T-cell (primary cell): Measurements from ENCODE around the gene PRR5. TPM values are rescaled to one million over a fixed set of nuclear protein-coding genes. Genes with fewer than 3 reads are reported as not detected.
A peak's percentile ranks its signal among the peaks of the same experiment; 100 is the strongest.

Experiments
- ATAC-seq, 4 experiments: fragments of 200-7000 bp in 3 of 4; fragments of 150-1000 bp in 1 of 4; cut with Tn5 transposase; replicated peaks in 1 of 4; 1 replicate in 3 of 4; 2 replicates in 1 of 4; pipeline ENCODE4 v1.10.0; 2021; ENCODE audit warnings: moderate library complexity in 3 of 4, mild to moderate bottlenecking in 2 of 4, moderate number of reproducible peaks in 1 of 4
- CTCF ChIA-PET, 2 donors: fragments of 300-600 bp; sonication (Branson Sonifier 250); formaldehyde crosslinking; loops; one replicate each; lab custom pipeline; 2022; ENCODE audit warnings: antibody characterized with exemption in 2 of 2; lab: Charles Lee
- POLR2A ChIA-PET, 2 donors: fragments of 300-600 bp; sonication (Branson Sonifier 250); formaldehyde crosslinking; loops; one replicate each; lab custom pipeline; 2022; ENCODE audit warnings: antibody characterized with exemption in 2 of 2; lab: Charles Lee
- DNase-seq, 35 experiments: peaks; one replicate each; pipeline versions ENCODE4 v3.0.0 to v3.0.0-alpha.2; 2013 to 2023
- H3K27ac ChIP-seq: one replicate; pipeline ENCODE4 v1.5.1; 2013; ENCODE audit warnings: low read length
- H3K27me3 ChIP-seq, 2 experiments: replicated peaks in 1 of 2; 1 replicate in 1 of 2; 2 replicates in 1 of 2; pipeline versions ENCODE4 v1.6.1 to v1.7.0; 2013; ENCODE audit warnings: low read length in 1 of 2, mixed read lengths in 1 of 2; ENCODE audit not compliant: control insufficient read depth in 2 of 2, insufficient read depth in 2 of 2; ENCODE audit errors: extremely low read depth in 1 of 2
- H3K36me3 ChIP-seq, 2 donors: 1 replicate in 1 of 2; 2 replicates in 1 of 2; pipeline versions ENCODE4 v1.6.1 to v1.7.0; 2013; ENCODE audit warnings: low read length in 1 of 2; ENCODE audit not compliant: control insufficient read depth in 2 of 2, insufficient read depth in 1 of 2; ENCODE audit errors: extremely low read depth in 1 of 2
- H3K4me1 ChIP-seq, 2 experiments: 1 replicate in 1 of 2; 2 replicates in 1 of 2; pipeline versions ENCODE4 v1.6.1 to v1.7.0; 2013; ENCODE audit warnings: low read length in 2 of 2, mixed read lengths in 1 of 2; ENCODE audit not compliant: insufficient read depth in 2 of 2, control insufficient read depth in 1 of 2; ENCODE audit errors: extremely low read depth in 1 of 2
- H3K4me3 ChIP-seq, 2 donors: 1 replicate in 1 of 2; 2 replicates in 1 of 2; pipeline versions ENCODE4 v1.5.1 to v1.7.0; 2013; ENCODE audit warnings: mild to moderate bottlenecking in 2 of 2, low read length in 1 of 2, moderate library complexity in 1 of 2; ENCODE audit not compliant: control insufficient read depth in 1 of 2; ENCODE audit errors: extremely low read depth in 1 of 2
- H3K9me3 ChIP-seq: 2 replicates; pipeline ENCODE4 v1.7.0; 2013
- H3K27ac Mint-ChIP-seq, 2 donors: one replicate each; pipeline ENCODE4 v1.8.0; 2020 to 2021; ENCODE audit warnings: mild to moderate bottlenecking in 2 of 2, mixed read lengths in 2 of 2
- H3K27me3 Mint-ChIP-seq, 2 donors: one replicate each; pipeline ENCODE4 v1.8.0; 2021 to 2022; ENCODE audit warnings: mixed read lengths in 2 of 2
- H3K36me3 Mint-ChIP-seq: one replicate; pipeline ENCODE4 v1.8.0; 2021; ENCODE audit warnings: mixed read lengths
- H3K4me1 Mint-ChIP-seq, 3 donors: one replicate each; pipeline ENCODE4 v1.8.0; 2020 to 2022; ENCODE audit warnings: mixed read lengths in 3 of 3, mild to moderate bottlenecking in 1 of 3
- H3K4me3 Mint-ChIP-seq, 3 donors: one replicate each; pipeline ENCODE4 v1.8.0; 2020 to 2022; ENCODE audit warnings: mild to moderate bottlenecking in 3 of 3, mixed read lengths in 3 of 3, moderate library complexity in 3 of 3
- H3K9me3 Mint-ChIP-seq, 3 donors: one replicate each; pipeline ENCODE4 v1.8.0; 2020 to 2022; ENCODE audit warnings: mixed read lengths in 3 of 3
- WGBS: methylation state at CpG from one replicate; pipeline ENCODE4 v1.1.5; 2013; ENCODE audit warnings: missing lambda C conversion rate; ENCODE audit not compliant: insufficient coverage; 5-methylcytosine and 5-hydroxymethylcytosine counted together
- total RNA-seq, 35 experiments: library from RNA in 6 of 35; stranded (reverse) in 6 of 35; fragments of 120-200 nt in 1 of 35; gene quantifications; one replicate each; pipeline versions ENCODE4 v1.2.1 to v1.2.4 and lab custom pipeline; 2013 to 2026

PRR5 gene
- total RNA-seq, 5 donors from 2014 or later (not counting 1 experiment from before 2014, with no cell fraction given), result 37.0 to 64.0 (median 58.7) TPM

DNA sequence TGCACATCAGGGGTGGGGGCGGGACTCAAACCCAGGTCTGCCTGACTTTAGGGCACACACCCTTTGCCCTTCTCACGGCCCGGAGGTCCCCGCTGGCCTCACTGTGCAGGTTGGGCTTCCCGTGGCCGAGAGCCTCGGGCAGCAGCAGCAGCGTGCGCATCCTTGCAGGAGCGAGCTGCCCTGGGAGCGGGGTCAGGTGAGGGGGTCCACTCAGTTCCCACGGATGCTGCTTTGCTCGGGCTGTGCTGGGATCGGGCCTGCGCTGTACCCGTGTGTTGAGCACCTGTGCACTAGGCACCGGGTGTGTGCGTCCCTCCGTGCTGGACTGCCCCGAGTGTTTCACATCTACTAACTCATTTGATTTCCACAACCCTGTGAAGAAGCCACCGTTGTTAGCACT, 25.1 kb downstream of the PRR5 start:
- CTCF ChIA-PET, result no interaction called here

DNA sequence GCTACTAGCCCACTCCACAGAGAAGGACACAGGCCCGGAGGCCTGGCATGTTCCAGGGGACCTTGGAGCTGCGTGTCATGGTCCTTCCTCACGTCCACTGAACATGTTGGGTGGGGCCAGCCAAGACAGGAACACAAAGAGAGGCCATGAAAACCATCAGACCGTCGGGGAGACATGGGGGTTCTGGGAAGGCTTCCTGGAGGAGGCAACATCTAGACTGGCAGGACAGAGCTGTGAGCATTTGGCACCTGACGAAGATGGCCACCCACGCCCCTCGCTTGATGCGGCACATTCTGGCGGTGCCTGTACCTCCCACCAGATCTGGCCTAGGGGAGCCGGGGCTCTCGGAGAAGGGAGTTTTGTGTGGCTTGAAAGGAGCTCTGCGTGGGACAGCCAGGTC, 25.7 kb downstream of the PRR5 start:
- Mint-ChIP-seq H3K4me1 (peaks cover 0 to 5% (median 4%) of the 10 kb centered on the region in 3 donors), H3K36me3 (peaks cover 16% of the 10 kb centered on the region), H3K27ac (no peak overlapping the region), H3K9me3 (no peaks in the 10 kb centered on the region), H3K27me3 (no peaks in the 10 kb centered on the region), H3K4me3 (no peak overlapping the region)
- no peaks in the 10 kb centered on the region for H3K9me3 ChIP-seq
- DNase-seq (no peak), ATAC-seq (no peak)
- CTCF ChIA-PET, result no interaction called here
- H3K36me3 ChIP-seq, result peaks cover 0 to 58% of the 10 kb centered on the region in 2 donors
- no peak overlapping the region for H3K27ac ChIP-seq
- POLR2A ChIA-PET, result no interaction called here
- no peak overlapping the region for H3K4me3 ChIP-seq
- no peaks in the 10 kb centered on the region for H3K27me3 ChIP-seq
- 87% methylated on average over 7 of the region's 13 CpGs for WGBS
- peaks cover 0 to 28% of the 10 kb centered on the region in 2 experiments for H3K4me1 ChIP-seq

More for the DNA sequence above, 25.1 kb downstream of the PRR5 start:
- H3K9me3 Mint-ChIP-seq, result no peaks in the 10 kb centered on the region
- POLR2A ChIA-PET, result no interaction called here
- Histone ChIP-seq H3K36me3 (peaks cover 0 to 59% of the 10 kb centered on the region in 2 donors), H3K9me3 (no peaks in the 10 kb centered on the region), H3K27ac (no peak overlapping the region), H3K27me3 (no peaks in the 10 kb centered on the region), H3K4me1 (peaks cover 0 to 28% of the 10 kb centered on the region in 2 experiments), H3K4me3 (no peak overlapping the region)
- peaks cover 14% of the 10 kb centered on the region for H3K36me3 Mint-ChIP-seq
- peaks cover 0 to 5% (median 4%) of the 10 kb centered on the region in 3 donors for H3K4me1 Mint-ChIP-seq
- 95% methylated on average over 18 of the region's 21 CpGs for WGBS
- no peak overlapping the region for H3K4me3 Mint-ChIP-seq
- no peak for DNase-seq
- H3K27me3 Mint-ChIP-seq, result no peaks in the 10 kb centered on the region
- ATAC-seq, result no peak
- no peak overlapping the region for H3K27ac Mint-ChIP-seq

GRCh38 chr22:44728761-44729324, 26.8 kb downstream of the PRR5 start:
- Mint-ChIP-seq H3K27ac (no peak overlapping the region), H3K4me3 (peak overlapping the region in 1 of 3 donors; percentile 52), H3K4me1 (peaks cover 0 to 5% (median 4%) of the 10 kb centered on the region in 3 donors), H3K27me3 (no peaks in the 10 kb centered on the region), H3K36me3 (peaks cover 16% of the 10 kb centered on the region), H3K9me3 (no peaks in the 10 kb centered on the region)
- POLR2A ChIA-PET, result no interaction called here
- CTCF ChIA-PET, result interaction anchor here in 1 of 2 donors (1.3 kb wide), 1 partner anchor 44 kb away, joined by 4 read pairs; no protein-coding TSS in a partner anchor
- no peaks in the 10 kb centered on the region for H3K9me3 ChIP-seq
- ATAC-seq (no peak), DNase-seq (no peak)
- H3K4me1 ChIP-seq, result peaks cover 0 to 28% of the 10 kb centered on the region in 2 experiments
- no peak overlapping the region for H3K27ac ChIP-seq
- no peak overlapping the region for H3K4me3 ChIP-seq
- H3K36me3 ChIP-seq, result peaks cover 0 to 55% of the 10 kb centered on the region in 2 donors
- no peaks in the 10 kb centered on the region for H3K27me3 ChIP-seq
- 89% methylated on average over 16 of the region's 21 CpGs for WGBS

DNA sequence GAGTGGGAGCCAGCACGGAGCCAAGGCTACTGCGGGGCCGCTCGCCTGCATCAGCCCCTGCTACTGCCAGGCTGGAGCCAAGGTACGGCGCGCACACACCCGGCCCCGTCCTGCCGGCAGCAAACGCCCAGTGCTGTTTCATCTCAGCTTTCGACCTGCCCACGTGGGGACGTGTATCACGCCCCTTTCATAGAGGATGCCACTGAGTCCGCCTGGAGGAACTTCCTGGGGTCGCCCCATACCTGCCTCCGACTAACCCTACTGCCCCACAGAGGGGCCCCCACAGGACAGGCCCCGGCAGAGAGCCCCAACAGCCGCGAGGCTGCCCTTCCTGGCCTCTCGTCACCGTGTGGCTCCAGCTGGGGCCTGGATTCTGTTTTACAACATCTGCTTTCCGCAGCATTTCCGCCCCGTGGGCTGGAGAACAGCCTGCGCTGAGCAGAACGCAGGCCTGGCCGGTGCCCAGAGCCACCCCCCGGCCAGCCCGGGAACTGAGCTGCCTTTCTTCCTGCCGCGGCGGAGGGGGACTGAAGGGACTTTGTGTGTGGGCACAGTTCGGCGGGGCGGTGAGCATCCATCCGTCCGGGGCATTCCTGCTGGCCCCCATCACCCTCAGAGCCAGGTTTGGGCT, 27.5 kb downstream of the PRR5 start:
- ChIA-PET CTCF (interaction anchor here (0.5 to 1.3 kb wide), 2 partner anchors 34 to 44 kb away, joined by 4 read pairs; no protein-coding TSS in a partner anchor), POLR2A (no interaction called here)
- H3K4me3 ChIP-seq, result no peak overlapping the region
- H3K4me1 ChIP-seq, result peaks cover 0 to 28% of the 10 kb centered on the region in 2 experiments
- H3K27me3 ChIP-seq, result no peaks in the 10 kb centered on the region
- H3K9me3 Mint-ChIP-seq, result no peaks in the 10 kb centered on the region
- H3K36me3 ChIP-seq, result peaks cover 0 to 53% of the 10 kb centered on the region in 2 donors
- WGBS, result 60% methylated on average over 28 of the region's 39 CpGs
- H3K4me3 Mint-ChIP-seq, result peak overlapping the region in 1 of 3 donors; percentile 52
- no peak overlapping the region for H3K27ac ChIP-seq
- H3K36me3 Mint-ChIP-seq, result peaks cover 14% of the 10 kb centered on the region
- H3K27me3 Mint-ChIP-seq, result no peaks in the 10 kb centered on the region
- ATAC-seq, result peak; percentile 53 to 70 (median 54)
- H3K27ac Mint-ChIP-seq, result peak overlapping the region in 1 of 2 donors; percentile 16
- no peaks in the 10 kb centered on the region for H3K9me3 ChIP-seq
- peak in 5 of 35 experiments; percentile 7 to 31 (median 15) for DNase-seq
- H3K4me1 Mint-ChIP-seq, result peaks cover 0 to 5% (median 4%) of the 10 kb centered on the region in 3 donors

- Histone ChIP-seq H3K4me3 (no peak overlapping the region), H3K27me3 (no peaks in the 10 kb centered on the region), H3K27ac (no peak overlapping the region), H3K4me1 (peaks cover 0 to 28% of the 10 kb centered on the region in 2 experiments), H3K36me3 (peaks cover 0 to 49% of the 10 kb centered on the region in 2 donors), H3K9me3 (no peaks in the 10 kb centered on the region)
- no peak overlapping the region for H3K27ac Mint-ChIP-seq
- POLR2A ChIA-PET, result no interaction called here
- ATAC-seq (no peak), DNase-seq (no peak)
- peaks cover 0 to 5% (median 4%) of the 10 kb centered on the region in 3 donors for H3K4me1 Mint-ChIP-seq
- H3K9me3 Mint-ChIP-seq, result no peaks in the 10 kb centered on the region
- H3K27me3 Mint-ChIP-seq, result no peaks in the 10 kb centered on the region
- WGBS, result 88% methylated on average over 14 of the region's 14 CpGs
- no peak overlapping the region for H3K4me3 Mint-ChIP-seq
- H3K36me3 Mint-ChIP-seq, result peaks cover 13% of the 10 kb centered on the region
- CTCF ChIA-PET, result interaction anchor here in 1 of 2 donors (1.3 kb wide), 1 partner anchor 45 kb away, joined by 4 read pairs; no protein-coding TSS in a partner anchor
These were observed 28.0 kb downstream of the PRR5 start for GRCh38 chr22:44730022-44730393.

GRCh38 chr22:44730490-44731356, 28.7 kb downstream of the PRR5 start:
- 94% methylated on average over 18 of the region's 19 CpGs for WGBS

More at GRCh38 chr22:44730490-44731356, 28.7 kb downstream of the PRR5 start:
- Mint-ChIP-seq H3K4me1 (peaks cover 1 to 5% (median 4%) of the 10 kb centered on the region in 3 donors), H3K27me3 (no peaks in the 10 kb centered on the region), H3K4me3 (peak overlapping the region in 1 of 3 donors; percentile 43), H3K36me3 (peaks cover 8% of the 10 kb centered on the region), H3K27ac (peak overlapping the region in 1 of 2 donors; percentile 68), H3K9me3 (no peaks in the 10 kb centered on the region)
- Histone ChIP-seq H3K27ac (no peak overlapping the region), H3K4me3 (no peak overlapping the region), H3K9me3 (no peaks in the 10 kb centered on the region), H3K36me3 (peaks cover 0 to 42% of the 10 kb centered on the region in 2 donors), H3K4me1 (peaks cover 0 to 32% of the 10 kb centered on the region in 2 experiments), H3K27me3 (no peaks in the 10 kb centered on the region)
- ChIA-PET POLR2A (no interaction called here), CTCF (interaction anchor here in 1 of 2 donors (0.5 kb wide), 1 partner anchor 35 kb away, joined by 3 read pairs; no protein-coding TSS in a partner anchor)
- DNase-seq (no peak), ATAC-seq (no peak)
